ENCODE data around the gene ZNF594.
"Not testable (repeated sequence)": the region's sequence is repeated elsewhere in the genome, so short reads cannot be mapped to it uniquely, and the experiment has no call there.

ZNF594 gene

GRCh38 chr17:5136580-5137412 is 54.9 kb downstream of the ZNF594 start:
- not testable (repeated sequence) for H3K23ac ChIP-seq (ENCODE audit: low read depth, low read length, poor library complexity); H4K91ac ChIP-seq (ENCODE audit: low read depth, low read length, poor library complexity); DNase-seq (ENCODE audit: low spot score); H4K8ac ChIP-seq (ENCODE audit: low read depth, low read length); H3K4ac ChIP-seq (ENCODE audit: low read length); H3K9me3 ChIP-seq (replicated peaks in 1 of 2; ENCODE audit: control insufficient read depth in 2 of 2, insufficient read depth in 1 of 2, low read depth in 1 of 2, low read length in 2 of 2); H3K9ac ChIP-seq (ENCODE audit: low read depth, low read length, poor library complexity); H3K18ac ChIP-seq (ENCODE audit: low read length); H3K79me1 ChIP-seq (ENCODE audit: low read depth, low read length); H3K27me3 ChIP-seq (ENCODE audit: control insufficient read depth in 3 of 3, insufficient read depth in 3 of 3, low read depth in 1 of 3, low read length in 3 of 3); H3K4me1 ChIP-seq (ENCODE audit: control insufficient read depth in 2 of 2, insufficient read depth in 1 of 2, low read depth in 1 of 2, low read length in 2 of 2); H2BK120ac ChIP-seq (ENCODE audit: low read depth, low read length); H2AK5ac ChIP-seq (ENCODE audit: low read depth, low read length); H2AFZ ChIP-seq (ENCODE audit: low read length); H2BK5ac ChIP-seq (ENCODE audit: low read length); H3K27ac ChIP-seq (replicated peaks; ENCODE audit: low read length); H3K4me3 ChIP-seq (ENCODE audit: low read length in 2 of 2); H3K36me3 ChIP-seq (replicated peaks in 1 of 2; ENCODE audit: control insufficient read depth in 2 of 2, insufficient read depth in 2 of 2, low read length in 2 of 2); H2BK12ac ChIP-seq (ENCODE audit: low read length); H2BK15ac ChIP-seq (ENCODE audit: low read length); H3K4me2 ChIP-seq (ENCODE audit: insufficient read depth, low read length, poor library complexity, severe bottlenecking)
- peak overlapping the region; percentile 56 for H3K14ac ChIP-seq (ENCODE audit: low read length)
- no CpG with 5 or more reads among the region's 14 CpGs for WGBS, 2 donors (ENCODE audit: extremely low coverage in 2 of 2, insufficient read length in 2 of 2, insufficient replicate concordance in 1 of 2)

GRCh38 chr17:5135726-5136579 is 55.7 kb downstream of the ZNF594 start:
- no peak for DNase-seq (ENCODE audit: low spot score)
- Histone ChIP-seq H3K4me2 (ENCODE audit: insufficient read depth, low read length, poor library complexity, severe bottlenecking) (no peak overlapping the region), H3K14ac (ENCODE audit: low read length) (peak overlapping the region; percentile 56), H2BK15ac (ENCODE audit: low read length) (peak overlapping the region; percentile 75), H2BK12ac (ENCODE audit: low read length) (peak overlapping the region; percentile 73), H3K27me3 (ENCODE audit: control insufficient read depth in 3 of 3, insufficient read depth in 3 of 3, low read depth in 1 of 3, low read length in 3 of 3) (peaks cover 0 to 4% (median 0%) of the 10 kb centered on the region in 3 experiments), H3K23ac (ENCODE audit: low read depth, low read length, poor library complexity) (peak overlapping the region; percentile 80), H4K8ac (ENCODE audit: low read depth, low read length) (peak overlapping the region; percentile 48), H3K4me3 (ENCODE audit: low read length in 2 of 2) (no peak overlapping the region), H3K4ac (ENCODE audit: low read length) (no peak overlapping the region), H3K9ac (ENCODE audit: low read depth, low read length, poor library complexity) (peak overlapping the region; percentile 4), H3K18ac (ENCODE audit: low read length) (peak overlapping the region; percentile 48), H3K27ac (replicated peaks; ENCODE audit: low read length) (no peak overlapping the region), H4K91ac (ENCODE audit: low read depth, low read length, poor library complexity) (no peak overlapping the region), H3K36me3 (replicated peaks in 1 of 2; ENCODE audit: control insufficient read depth in 2 of 2, insufficient read depth in 2 of 2, low read length in 2 of 2) (no peaks in the 10 kb centered on the region), H2BK5ac (ENCODE audit: low read length) (no peak overlapping the region), H3K9me3 (replicated peaks in 1 of 2; ENCODE audit: control insufficient read depth in 2 of 2, insufficient read depth in 1 of 2, low read depth in 1 of 2, low read length in 2 of 2) (no peaks in the 10 kb centered on the region), H2AFZ (ENCODE audit: low read length) (no peak overlapping the region), H2BK120ac (ENCODE audit: low read depth, low read length) (peak overlapping the region; percentile 47), H2AK5ac (ENCODE audit: low read depth, low read length) (peak overlapping the region; percentile 88), H3K4me1 (ENCODE audit: control insufficient read depth in 2 of 2, insufficient read depth in 1 of 2, low read depth in 1 of 2, low read length in 2 of 2) (no peaks in the 10 kb centered on the region), H3K79me1 (ENCODE audit: low read depth, low read length) (no peaks in the 10 kb centered on the region)
- WGBS, 2 donors (ENCODE audit: extremely low coverage in 2 of 2, insufficient read length in 2 of 2, insufficient replicate concordance in 1 of 2): no CpG with 5 or more reads among the region's 14 CpGs

- H3K9ac ChIP-seq (ENCODE audit: low read depth, low read length, poor library complexity); DNase-seq (ENCODE audit: low spot score); H3K36me3 ChIP-seq (replicated peaks in 1 of 2; ENCODE audit: control insufficient read depth in 2 of 2, insufficient read depth in 2 of 2, low read length in 2 of 2); H3K27ac ChIP-seq (replicated peaks; ENCODE audit: low read length); H2AK5ac ChIP-seq (ENCODE audit: low read depth, low read length); H2BK12ac ChIP-seq (ENCODE audit: low read length); H3K4me3 ChIP-seq (ENCODE audit: low read length in 2 of 2); H3K14ac ChIP-seq (ENCODE audit: low read length); H3K27me3 ChIP-seq (ENCODE audit: control insufficient read depth in 3 of 3, insufficient read depth in 3 of 3, low read depth in 1 of 3, low read length in 3 of 3); H2BK15ac ChIP-seq (ENCODE audit: low read length); H3K23ac ChIP-seq (ENCODE audit: low read depth, low read length, poor library complexity); H3K4me2 ChIP-seq (ENCODE audit: insufficient read depth, low read length, poor library complexity, severe bottlenecking); H3K79me1 ChIP-seq (ENCODE audit: low read depth, low read length); H3K18ac ChIP-seq (ENCODE audit: low read length); H3K4ac ChIP-seq (ENCODE audit: low read length); H3K9me3 ChIP-seq (replicated peaks in 1 of 2; ENCODE audit: control insufficient read depth in 2 of 2, insufficient read depth in 1 of 2, low read depth in 1 of 2, low read length in 2 of 2); H2AFZ ChIP-seq (ENCODE audit: low read length); H4K8ac ChIP-seq (ENCODE audit: low read depth, low read length); H2BK120ac ChIP-seq (ENCODE audit: low read depth, low read length); H3K4me1 ChIP-seq (ENCODE audit: control insufficient read depth in 2 of 2, insufficient read depth in 1 of 2, low read depth in 1 of 2, low read length in 2 of 2); H4K91ac ChIP-seq (ENCODE audit: low read depth, low read length, poor library complexity); H2BK5ac ChIP-seq (ENCODE audit: low read length): not testable (repeated sequence)
- no CpG with 5 or more reads among the region's 8 CpGs for WGBS, 2 donors (ENCODE audit: extremely low coverage in 2 of 2, insufficient read length in 2 of 2, insufficient replicate concordance in 1 of 2)
Measured at GRCh38 chr17:5135131-5135712, 56.4 kb downstream of the ZNF594 start.

DNA sequence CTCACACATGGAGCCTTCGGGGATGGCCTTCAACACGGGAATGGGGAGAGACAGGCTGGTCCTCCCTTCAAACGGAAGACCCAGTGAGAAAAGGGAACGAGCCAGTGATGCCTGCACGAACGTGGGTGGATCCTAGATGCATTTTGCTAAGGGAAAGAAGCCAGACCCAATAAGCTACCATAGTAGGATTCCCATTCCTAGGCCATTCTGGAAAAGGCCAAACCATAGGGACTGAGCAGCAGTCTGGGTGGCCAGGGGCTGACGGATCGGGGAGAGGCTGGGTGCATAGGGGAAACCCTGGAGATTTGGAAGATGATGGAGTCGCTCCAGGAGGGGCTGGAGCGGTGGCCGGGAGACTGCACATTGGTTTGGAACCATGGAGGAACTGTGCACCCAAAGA is 57.1 kb downstream of the ZNF594 start:
- not testable (repeated sequence) for H3K4ac ChIP-seq (ENCODE audit: low read length); H2BK15ac ChIP-seq (ENCODE audit: low read length); H3K27ac ChIP-seq (replicated peaks; ENCODE audit: low read length); H3K18ac ChIP-seq (ENCODE audit: low read length); H3K14ac ChIP-seq (ENCODE audit: low read length); H4K8ac ChIP-seq (ENCODE audit: low read depth, low read length); H3K79me1 ChIP-seq (ENCODE audit: low read depth, low read length); H2AK5ac ChIP-seq (ENCODE audit: low read depth, low read length); H3K36me3 ChIP-seq (replicated peaks in 1 of 2; ENCODE audit: control insufficient read depth in 2 of 2, insufficient read depth in 2 of 2, low read length in 2 of 2); H4K91ac ChIP-seq (ENCODE audit: low read depth, low read length, poor library complexity); H2BK120ac ChIP-seq (ENCODE audit: low read depth, low read length); H3K9me3 ChIP-seq (replicated peaks in 1 of 2; ENCODE audit: control insufficient read depth in 2 of 2, insufficient read depth in 1 of 2, low read depth in 1 of 2, low read length in 2 of 2); DNase-seq (ENCODE audit: low spot score); H2BK5ac ChIP-seq (ENCODE audit: low read length); H3K4me1 ChIP-seq (ENCODE audit: control insufficient read depth in 2 of 2, insufficient read depth in 1 of 2, low read depth in 1 of 2, low read length in 2 of 2); H3K4me3 ChIP-seq (ENCODE audit: low read length in 2 of 2); H3K4me2 ChIP-seq (ENCODE audit: insufficient read depth, low read length, poor library complexity, severe bottlenecking); H3K9ac ChIP-seq (ENCODE audit: low read depth, low read length, poor library complexity); H3K23ac ChIP-seq (ENCODE audit: low read depth, low read length, poor library complexity); H2AFZ ChIP-seq (ENCODE audit: low read length); H2BK12ac ChIP-seq (ENCODE audit: low read length); H3K27me3 ChIP-seq (ENCODE audit: control insufficient read depth in 3 of 3, insufficient read depth in 3 of 3, low read depth in 1 of 3, low read length in 3 of 3)
- WGBS, 2 donors (ENCODE audit: extremely low coverage in 2 of 2, insufficient read length in 2 of 2, insufficient replicate concordance in 1 of 2): no CpG with 5 or more reads among the region's 11 CpGs
